GM03348 (cell line): ENCODE results near the gene C1orf210.
A peak's percentile ranks its signal among the peaks of the same experiment; 100 is the strongest.

ENCODE experiments used
- DNase-seq: peaks from one replicate; pipeline ENCODE4 v3.0.0; 2012; ENCODE audit warnings: low spot score

C1orf210 gene

DNA sequence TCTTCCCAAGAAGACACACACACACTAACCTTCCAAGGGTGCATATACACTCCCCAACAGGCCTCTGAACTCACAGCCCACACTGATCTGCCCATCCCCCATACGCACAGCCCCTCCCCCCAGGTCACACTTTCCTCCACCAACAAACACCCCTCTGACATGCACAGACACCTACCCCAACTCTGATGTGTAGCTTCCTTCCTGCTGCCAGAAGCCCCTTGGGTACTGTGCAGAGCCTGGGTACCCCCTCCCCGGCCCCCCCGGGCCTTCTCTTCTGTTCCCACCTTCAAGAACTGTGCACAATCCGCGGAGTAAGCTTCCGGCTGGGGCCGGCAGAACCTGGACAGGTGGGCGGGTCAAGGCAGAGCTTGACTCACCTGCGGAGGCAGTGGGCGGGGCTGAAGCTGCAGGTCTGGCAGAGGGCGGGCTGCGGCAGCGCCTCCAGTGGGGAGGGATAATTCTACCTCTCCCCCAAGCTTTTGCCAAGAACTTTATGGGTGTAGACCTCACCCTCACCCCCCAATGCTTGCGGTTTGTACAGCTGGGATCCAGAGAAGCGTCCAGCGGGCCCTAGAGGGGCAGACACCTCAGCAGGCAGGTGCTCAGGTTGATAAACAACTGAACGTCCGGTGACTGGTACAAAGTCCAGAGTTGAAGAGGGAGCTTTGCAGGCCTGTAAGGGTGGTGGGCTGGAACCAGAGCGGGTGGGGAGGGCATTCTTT lies at the start of gene C1orf210:
Gene C1orf210 (minus strand): TSS at position 313 of the 722 bp plus-strand sequence. CDS start 2,311 bp downstream, outside the sequence.
- DNase-seq, result no peak

DNA sequence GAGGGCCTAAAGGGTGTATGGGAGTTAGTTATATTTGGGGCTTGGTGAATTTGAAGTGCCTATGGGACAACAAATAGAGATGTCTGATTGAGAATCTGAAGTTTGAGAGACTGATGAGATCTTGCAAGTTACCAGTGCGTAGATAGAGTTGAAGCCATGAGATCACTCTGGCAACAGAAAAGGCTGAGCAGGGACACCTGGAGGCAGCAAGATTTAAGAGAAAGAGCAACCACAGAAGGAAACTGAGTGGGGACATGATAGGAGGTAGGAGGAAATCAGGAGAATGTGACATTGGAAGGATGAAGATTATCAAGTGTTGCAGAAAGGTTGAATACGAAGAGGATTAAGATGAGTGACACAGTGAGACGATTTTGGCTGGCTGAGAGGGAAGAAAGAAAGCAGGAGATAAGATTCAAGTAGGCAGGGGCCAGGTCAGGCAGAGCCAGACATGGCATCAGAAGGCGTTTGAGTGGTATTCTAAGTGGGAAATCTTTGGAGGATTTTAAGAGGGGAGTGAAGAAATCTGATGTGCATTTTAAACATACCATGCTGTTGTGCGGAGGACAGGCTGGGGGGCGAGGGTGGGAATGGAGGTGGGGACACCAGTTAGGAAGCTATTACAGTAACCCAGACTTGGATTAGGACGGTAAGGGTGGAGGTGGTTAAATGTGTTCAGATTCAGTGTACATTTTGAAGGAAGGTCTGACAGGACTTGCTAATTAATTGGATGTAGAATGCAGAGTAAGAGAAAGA lies 49.2 kb upstream of the C1orf210 start:
- no peak for DNase-seq

DNA sequence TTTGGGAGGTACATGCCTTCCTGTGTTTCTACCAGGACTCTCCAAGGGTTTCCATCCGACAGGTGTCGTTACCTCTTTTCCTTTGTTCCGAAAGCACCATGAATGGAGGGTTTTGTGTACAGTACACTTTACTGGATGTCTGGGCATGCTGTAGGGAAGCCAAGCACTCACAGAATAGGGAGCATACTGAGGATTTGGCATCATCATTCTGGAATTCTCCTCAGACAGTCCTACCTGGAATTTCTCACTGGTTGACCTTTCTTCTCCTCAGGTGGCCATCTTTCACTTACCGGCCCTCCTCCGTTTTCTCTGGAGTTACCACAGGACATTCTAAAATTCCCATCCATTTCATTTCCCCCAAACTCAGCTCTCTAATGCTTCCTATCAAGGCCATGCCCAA lies 46.3 kb upstream of the C1orf210 start:
- DNase-seq, result no peak

DNA sequence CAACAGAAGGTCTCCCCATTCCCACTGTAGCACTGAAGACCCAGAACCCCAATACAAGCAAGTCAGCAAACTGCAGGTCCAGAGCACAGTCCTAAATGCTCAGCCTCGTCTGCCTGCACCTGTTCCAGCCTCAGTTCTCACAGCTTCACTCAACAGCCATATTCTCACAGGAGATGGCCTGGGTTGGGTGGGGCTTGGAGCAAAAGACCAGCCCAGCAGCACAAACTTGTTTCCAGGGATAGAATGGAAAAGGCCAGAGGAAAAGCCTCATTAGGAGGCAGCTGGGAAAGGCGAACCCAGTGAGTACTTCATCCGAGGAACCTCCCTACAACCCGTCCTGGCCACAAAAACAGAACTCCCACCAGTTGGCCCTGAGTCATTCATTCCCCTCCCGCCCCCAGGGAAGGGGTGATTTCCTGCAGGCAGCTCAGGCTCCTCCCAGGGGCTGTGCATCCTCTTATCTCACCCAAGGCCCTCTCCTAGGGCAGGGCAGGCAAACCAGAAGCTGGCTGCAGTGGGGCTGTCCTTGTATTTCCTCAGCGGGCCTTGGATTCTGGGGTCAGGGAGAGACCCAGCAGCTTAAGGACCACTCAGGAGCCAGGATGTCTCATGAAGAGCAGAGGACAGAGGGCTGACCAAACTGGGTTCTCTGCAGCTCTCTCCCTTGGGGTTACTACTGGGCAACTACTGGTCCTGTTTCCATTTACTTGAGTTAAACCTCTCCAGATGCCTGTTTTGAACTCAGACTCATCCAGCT lies 44.8 kb upstream of the C1orf210 start:
- peak; percentile 85 for DNase-seq

DNA sequence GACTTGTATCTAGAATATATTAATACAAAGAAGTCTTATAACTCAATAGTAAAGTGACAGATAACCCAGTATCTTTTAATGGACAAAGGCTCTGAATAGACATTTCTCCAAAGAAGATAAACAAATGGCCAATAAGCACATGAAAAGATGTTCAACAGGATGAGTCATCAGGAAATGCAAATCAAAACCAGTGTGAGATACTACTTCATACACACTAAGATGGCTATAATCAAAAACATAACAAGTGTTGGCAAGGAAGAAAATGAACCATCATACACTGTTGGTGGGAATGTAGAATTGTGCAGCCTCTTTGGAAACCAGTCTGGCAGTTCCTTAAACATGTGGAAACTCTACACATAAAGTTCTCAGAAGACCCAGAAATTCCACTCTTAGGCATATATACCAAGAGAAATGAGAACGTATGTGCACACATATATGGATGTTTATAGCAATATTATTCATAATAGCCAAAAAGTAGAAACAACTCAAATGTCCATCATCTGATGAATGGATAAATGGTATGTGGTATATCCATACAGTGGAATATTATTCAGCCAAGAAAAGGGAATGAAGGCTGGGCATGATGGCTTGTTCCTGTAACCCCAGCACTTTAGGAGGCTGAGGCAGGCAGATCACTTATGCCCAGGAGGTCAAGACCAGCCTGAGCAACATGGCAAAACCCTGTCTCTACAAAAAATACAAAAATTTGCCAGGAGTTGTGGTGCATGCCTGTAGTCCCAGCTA lies 42.3 kb upstream of the C1orf210 start:
- DNase-seq, result no peak

DNA sequence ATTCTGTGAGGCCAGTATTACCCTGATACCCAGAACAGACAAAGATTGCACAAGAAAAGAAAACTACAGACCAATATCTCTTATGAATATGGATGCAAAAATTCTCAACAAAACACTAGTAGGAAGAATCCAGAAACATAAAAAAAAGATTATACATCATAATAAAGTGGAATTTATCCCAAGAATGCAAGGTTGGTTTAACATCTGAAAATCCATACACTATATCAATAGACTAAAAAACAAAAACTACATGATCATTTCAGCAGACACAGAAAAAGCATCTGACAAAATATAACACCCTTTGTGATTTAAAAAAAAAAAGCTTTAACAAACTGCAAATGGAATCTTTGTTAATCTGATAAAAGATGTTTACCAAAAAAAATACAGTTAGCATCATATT lies 40.0 kb upstream of the C1orf210 start:
- DNase-seq, result no peak

DNA sequence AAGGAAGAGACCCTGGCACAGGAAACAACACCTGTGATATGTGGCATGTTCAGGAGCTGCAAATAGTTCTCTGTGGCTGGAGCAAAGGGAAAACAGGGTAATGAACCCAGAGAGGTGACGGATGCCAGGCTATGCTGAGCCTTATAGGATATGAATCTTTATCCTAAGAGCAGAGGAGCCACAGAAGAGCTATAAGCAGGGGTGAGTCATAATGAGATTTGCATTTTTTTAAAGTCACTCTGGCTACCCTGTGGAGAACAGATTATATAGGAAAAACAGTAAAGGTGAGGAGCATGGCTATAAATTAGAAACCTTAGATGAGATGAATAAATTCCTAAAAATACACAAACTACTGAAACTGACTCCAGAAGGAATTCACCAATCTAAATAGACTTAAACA lies 39.4 kb upstream of the C1orf210 start:
- no peak for DNase-seq

DNA sequence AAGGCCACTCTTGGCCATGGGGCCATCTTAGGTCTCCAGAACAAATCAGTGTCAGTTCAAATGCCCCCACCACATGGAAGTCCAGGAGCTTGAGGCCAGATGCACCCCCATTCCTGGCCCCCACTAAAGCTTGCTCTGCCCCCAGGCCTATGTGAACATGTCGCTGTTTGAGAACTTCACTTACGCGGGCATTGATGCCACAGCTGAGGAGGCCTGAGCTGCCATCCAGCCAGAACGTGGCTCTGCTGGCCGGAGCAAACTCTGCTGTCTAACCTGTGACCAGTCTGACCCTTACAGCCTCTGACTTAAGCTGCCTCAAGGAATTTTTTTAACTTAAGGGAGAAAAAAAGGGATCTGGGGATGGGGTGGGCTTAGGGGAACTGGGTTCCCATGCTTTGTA lies 37.1 kb upstream of the C1orf210 start:
- no peak for DNase-seq

DNA sequence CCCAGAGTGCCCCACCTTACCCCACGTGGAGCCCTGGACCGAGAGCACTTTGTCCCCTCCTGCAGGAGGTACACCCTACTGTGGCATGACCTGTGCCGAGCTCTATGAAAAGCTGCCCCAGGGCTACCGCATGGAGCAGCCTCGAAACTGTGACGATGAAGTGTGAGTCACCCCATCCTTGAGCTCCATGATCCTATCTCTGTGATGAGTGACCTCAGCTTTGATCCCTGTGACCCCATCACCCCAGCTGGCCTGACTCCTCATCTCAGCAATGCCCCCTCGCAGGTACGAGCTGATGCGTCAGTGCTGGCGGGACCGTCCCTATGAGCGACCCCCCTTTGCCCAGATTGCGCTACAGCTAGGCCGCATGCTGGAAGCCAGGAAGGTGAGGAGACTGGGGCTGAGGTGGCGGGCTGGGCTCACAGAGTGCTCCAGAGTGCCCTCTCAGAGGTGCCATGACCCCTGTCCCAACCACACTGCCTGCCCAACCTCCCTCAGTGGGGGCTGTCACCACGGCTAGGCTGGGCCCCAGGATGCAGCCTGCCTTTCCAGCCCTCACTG lies 36.0 kb upstream of the C1orf210 start:
- no peak for DNase-seq

DNA sequence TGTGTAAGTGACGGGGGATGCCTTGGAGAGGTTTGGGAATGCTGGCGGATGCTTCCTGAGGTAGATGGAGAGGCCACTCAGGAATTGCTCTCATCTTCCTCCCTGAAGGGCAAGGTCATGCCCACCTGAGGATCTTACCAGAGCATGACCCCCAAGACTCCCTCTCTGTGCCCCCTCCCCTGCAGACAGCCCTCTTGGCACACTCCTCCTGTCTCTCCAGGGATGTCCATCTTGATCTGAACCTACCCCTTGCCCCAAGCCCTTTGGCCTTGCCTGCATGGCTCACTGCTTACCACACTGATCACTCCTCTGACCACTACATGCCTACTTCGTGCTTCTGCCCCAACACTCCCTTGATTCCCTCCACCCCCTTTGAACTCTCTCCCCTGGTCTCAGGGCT lies 34.4 kb upstream of the C1orf210 start:
- no peak for DNase-seq

DNA sequence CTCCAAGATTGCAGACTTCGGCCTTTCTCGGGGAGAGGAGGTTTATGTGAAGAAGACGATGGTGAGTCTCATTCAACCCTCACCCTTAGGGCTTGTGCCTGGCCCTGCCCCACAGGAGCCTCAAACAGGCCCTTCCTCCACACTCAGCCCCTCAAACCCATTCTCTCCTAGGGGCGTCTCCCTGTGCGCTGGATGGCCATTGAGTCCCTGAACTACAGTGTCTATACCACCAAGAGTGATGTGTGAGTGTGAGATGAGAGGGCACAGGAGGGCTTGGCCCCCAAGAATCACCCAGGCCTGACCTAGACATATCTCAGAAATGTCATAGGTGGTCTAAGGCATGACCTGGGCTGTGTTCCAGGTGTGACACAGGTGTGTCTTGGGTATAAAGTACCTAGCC lies 33.9 kb upstream of the C1orf210 start:
- no peak for DNase-seq

DNA sequence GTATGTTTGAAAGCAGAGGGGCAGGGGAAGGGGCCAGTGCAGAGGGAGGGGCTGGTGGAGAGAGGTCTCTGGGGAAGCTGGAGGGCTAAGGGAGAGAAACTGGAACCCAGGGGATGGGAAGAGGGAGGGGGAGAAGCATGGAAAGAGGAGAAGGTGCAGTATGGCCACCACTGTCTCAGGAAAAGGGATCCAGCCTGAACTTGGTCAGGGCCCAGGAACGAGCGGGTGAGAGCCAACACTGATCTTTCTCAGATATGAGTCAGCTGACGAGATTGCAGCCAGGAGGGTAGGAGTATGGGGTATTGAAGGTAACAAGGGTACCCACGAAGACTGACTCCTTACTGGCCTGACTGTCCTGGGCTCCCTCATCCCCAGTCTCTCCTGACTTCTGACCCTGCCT lies 33.5 kb upstream of the C1orf210 start:
- DNase-seq, result no peak

DNA sequence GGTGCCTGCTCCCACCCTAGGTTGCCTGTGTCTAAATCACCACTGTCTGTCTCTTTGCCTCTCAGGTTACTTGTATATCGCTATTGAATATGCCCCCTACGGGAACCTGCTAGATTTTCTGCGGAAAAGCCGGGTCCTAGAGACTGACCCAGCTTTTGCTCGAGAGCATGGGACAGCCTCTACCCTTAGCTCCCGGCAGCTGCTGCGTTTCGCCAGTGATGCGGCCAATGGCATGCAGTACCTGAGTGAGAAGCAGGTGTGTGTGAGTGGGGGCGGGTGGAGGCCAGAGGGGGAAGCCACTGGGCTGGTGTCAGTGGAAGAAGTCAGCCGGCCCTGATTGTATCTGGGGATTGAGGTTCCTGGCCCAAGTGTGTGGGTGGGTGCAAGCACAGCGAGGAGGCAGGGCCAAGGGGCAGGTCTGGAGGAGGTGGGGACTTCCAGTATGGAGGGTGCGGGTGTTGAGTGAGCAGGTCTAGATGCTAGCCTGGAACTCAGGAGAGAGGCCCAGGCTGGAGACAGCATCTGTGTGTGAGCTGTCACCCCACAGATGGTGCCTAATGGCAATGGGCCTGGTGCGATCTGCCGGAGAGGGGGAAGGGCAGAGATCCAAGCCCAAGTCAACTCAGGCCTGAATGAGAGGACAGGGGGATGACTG lies 32.6 kb upstream of the C1orf210 start:
- DNase-seq, result no peak

DNA sequence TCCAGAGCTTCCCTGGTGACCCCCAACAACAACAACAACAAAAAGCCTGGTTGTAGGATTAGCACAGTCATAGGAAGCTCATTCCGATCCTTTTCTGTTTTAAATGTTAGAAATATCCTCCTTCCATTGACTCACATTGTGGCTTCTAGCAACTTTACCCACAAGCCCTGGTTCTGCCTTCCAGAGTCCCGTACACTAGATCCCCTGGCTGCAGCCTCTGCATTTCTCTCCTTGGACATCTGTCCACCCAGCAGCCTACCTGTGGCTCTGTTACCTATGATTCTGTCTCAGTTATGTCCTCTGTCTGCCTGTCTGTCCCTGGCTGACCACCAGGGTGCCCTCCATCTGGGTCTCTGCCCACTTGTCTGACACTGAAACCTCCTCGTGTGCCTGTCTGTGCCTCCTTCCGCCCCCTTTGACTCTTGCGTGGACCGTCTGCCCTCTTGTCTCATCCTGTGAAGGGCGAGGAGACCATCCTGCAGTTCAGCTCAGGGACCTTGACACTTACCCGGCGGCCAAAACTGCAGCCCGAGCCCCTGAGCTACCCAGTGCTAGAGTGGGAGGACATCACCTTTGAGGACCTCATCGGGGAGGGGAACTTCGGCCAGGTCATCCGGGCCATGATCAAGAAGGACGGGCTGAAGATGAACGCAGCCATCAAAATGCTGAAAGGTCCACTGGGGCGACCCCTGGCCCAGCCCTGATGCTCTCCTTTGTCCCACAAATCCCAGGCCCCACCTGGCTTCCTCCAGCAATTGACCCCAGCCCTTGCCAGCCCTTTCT lies 31.5 kb upstream of the C1orf210 start:
- DNase-seq, result no peak

DNA sequence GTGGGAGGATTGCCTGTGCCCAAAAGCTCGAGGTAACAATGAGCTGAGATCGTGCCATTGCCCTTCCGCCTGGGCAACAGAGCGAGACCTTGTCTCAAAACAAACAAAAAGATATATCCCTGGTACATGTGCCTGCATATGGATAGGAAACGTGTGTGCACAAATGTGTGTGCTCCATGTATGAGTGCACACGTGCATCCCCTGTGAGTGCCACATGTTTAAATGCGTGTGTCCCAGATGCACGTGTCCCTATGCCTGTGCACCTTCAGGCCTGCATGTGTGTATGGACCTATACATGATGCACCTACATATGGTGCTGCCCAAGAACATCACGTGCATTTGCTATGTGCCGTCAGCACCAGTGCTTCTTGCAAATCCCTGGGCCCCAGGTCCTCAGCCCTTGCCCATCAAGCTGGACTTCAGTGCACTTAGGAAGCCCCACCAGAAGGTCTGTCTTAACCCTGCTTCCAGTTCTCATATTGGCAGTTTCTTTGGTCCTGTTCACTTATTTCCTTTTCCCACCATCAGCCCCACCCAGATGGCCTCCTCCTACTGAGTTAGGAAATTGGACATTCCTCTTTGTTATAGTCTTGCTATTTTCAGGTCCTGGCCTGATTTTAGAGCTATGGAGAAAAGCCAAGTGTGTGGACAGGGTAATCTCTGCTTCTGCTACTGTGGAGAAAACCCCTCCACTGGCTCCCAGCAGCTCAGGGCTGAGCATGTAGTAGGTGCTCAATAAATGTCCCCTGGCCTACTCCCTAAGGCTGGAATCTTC lies 30.8 kb upstream of the C1orf210 start:
- DNase-seq, result no peak

DNA sequence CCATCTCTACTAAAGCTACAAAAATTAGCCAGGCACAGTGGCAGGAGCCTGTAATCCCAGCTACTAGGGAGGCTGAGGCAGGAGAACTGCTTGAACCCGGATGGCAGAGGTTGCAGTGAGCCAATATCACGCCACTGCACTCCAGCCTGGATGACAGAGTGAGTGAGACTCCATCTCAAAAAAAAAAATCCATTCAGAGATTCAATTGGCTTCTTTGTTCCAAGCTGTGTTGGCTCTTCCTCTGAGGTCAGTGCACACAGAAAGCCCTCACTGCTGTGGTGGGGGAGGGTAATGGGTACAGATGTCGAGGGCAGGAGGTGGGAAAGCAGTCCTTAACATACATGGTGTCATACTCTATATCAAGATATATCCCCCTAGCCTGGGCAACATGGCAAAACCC lies 30.1 kb upstream of the C1orf210 start:
- no peak for DNase-seq

DNA sequence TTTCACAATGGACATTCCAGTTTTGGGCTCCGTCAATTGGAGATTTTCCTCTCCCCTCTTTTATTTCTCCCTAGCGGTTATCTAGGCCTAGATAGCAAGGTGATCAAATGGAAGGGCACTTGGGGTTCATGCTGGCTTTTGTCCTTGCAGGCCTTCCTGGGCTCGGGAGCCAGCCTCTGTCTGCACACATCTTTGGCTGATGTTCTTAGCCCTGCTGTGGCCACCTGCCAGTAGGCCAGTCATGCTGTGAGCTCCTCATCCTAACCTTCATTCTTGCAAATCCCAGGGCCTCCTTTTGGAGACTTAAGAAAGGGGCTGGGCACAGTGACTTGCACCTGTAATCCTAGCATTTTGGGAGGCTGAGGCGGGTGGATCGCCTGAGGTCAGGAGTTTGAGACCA lies 28.9 kb upstream of the C1orf210 start:
- DNase-seq, result no peak

DNA sequence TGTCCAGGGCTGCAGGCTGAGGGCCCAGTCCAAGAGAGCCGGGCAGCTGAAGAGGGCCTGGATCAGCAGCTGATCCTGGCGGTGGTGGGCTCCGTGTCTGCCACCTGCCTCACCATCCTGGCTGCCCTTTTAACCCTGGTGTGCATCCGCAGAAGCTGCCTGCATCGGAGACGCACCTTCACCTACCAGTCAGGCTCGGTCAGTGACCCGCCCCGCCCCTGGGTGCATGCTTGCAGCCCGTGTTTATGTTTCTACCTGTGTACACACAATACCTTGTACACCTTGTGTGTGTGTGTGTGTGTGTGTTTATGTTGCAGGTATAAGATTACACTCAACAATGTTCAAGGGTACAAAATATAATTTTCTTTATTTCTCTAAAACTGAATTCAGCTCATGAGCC lies 28.4 kb upstream of the C1orf210 start:
- DNase-seq, result no peak

DNA sequence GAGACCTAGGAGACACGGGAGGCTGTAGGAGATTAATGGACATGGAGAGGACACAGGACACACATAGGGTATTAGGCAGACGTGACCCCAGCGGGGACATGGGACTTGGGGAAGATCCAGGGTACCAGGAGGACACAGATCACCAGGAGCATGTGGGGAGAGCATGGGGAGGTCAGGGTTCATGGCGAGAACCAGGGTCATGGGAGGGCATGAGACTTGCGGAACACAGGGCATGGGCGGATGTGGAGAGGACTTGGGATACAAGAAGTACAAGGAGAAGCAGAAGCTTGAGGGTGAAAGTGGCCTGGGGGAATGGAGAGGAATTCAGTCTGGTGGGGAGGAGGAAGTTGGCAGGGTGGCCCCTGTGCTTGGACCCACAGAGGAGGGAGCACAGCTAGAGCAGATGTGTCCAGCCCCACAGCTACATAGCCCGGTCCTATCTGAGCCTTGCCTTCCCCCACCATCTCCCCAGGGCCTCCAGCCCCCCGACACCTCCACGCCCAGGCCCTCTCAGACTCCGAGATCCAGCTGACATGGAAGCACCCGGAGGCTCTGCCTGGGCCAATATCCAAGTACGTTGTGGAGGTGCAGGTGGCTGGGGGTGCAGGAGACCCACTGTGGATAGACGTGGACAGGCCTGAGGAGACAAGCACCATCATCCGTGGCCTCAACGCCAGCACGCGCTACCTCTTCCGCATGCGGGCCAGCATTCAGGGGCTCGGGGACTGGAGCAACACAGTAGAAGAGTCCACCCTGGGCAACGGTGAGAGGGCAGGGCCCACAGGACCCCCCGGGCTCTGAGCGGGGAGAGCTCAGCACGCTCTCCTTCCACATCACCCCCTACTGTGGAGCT lies 27.5 kb upstream of the C1orf210 start:
- no peak for DNase-seq
